Mesenchymal stem cell (in vitro differentiated cells and primary cell): ENCODE measurements around the gene PAX8.
"Not testable (repeated sequence)": the region's sequence is repeated elsewhere in the genome, so short reads cannot be mapped to it uniquely, and the experiment has no call there.

Experiments used
- DNase-seq: peaks from one replicate; pipeline ENCODE4 v3.0.0-alpha.2; 2013
- H2AFZ ChIP-seq: one replicate; pipeline ENCODE4 v1.6.1; 2013; ENCODE audit warnings: low read depth, mild to moderate bottlenecking, control low read depth, inconsistent platforms, low read length, moderate library complexity
- H2AK5ac ChIP-seq: 2 replicates; pipeline ENCODE4 v1.6.1; 2013; ENCODE audit warnings: low read length, moderate library complexity, mild to moderate bottlenecking, inconsistent platforms; ENCODE audit not compliant: severe bottlenecking
- H2BK120ac ChIP-seq: one replicate; pipeline ENCODE4 v1.6.1; 2013; ENCODE audit warnings: low read depth, mild to moderate bottlenecking, inconsistent platforms, low read length, moderate library complexity
- H2BK12ac ChIP-seq, 2 experiments: one replicate each; pipeline ENCODE4 v1.6.1; 2013; ENCODE audit warnings: inconsistent platforms in 2 of 2, low read length in 2 of 2, mild to moderate bottlenecking in 2 of 2, moderate library complexity in 2 of 2, control low read depth in 1 of 2
- H2BK15ac ChIP-seq: one replicate; pipeline ENCODE4 v1.6.1; 2013; ENCODE audit warnings: mild to moderate bottlenecking, low read depth, inconsistent platforms; ENCODE audit not compliant: poor library complexity, severe bottlenecking
- H2BK5ac ChIP-seq: 2 replicates; pipeline ENCODE4 v1.6.1; 2013; ENCODE audit warnings: low read depth, mild to moderate bottlenecking, low read length, control low read depth, inconsistent platforms; ENCODE audit not compliant: poor library complexity, severe bottlenecking
- H3K14ac ChIP-seq, 2 experiments: one replicate each; pipeline ENCODE4 v1.6.1; 2013; ENCODE audit warnings: inconsistent platforms in 2 of 2, low read length in 2 of 2, control low read depth in 1 of 2, mild to moderate bottlenecking in 1 of 2, moderate library complexity in 1 of 2
- H3K18ac ChIP-seq, 2 experiments: one replicate each; pipeline ENCODE4 v1.6.1; 2013; ENCODE audit warnings: inconsistent platforms in 2 of 2, low read length in 2 of 2, control low read depth in 1 of 2, low read depth in 1 of 2, mild to moderate bottlenecking in 1 of 2
- H3K23ac ChIP-seq, 2 experiments: one replicate each; pipeline ENCODE4 v1.6.1; 2013; ENCODE audit warnings: inconsistent platforms in 2 of 2, low read length in 2 of 2, mild to moderate bottlenecking in 2 of 2, moderate library complexity in 2 of 2, control low read depth in 1 of 2
- H3K27ac ChIP-seq: 2 replicates; pipeline ENCODE4 v1.5.1; 2013; ENCODE audit warnings: mild to moderate bottlenecking, moderate library complexity, low read length, control low read depth, inconsistent platforms; ENCODE audit not compliant: poor library complexity, severe bottlenecking
- H3K27me3 ChIP-seq, 2 experiments: 2 replicates each; pipeline versions ENCODE4 v1.6.1 to v1.7.0; 2013; ENCODE audit warnings: low read length in 2 of 2, mild to moderate bottlenecking in 2 of 2, moderate library complexity in 2 of 2, control low read depth in 1 of 2, inconsistent platforms in 1 of 2; ENCODE audit not compliant: control insufficient read depth in 1 of 2, insufficient read depth in 1 of 2
- H3K36me3 ChIP-seq, 2 experiments: 2 replicates each; pipeline versions ENCODE4 v1.6.1 to v1.7.0; 2013; ENCODE audit warnings: low read length in 2 of 2, control low read depth in 1 of 2, inconsistent platforms in 1 of 2, low read depth in 1 of 2, mild to moderate bottlenecking in 1 of 2; ENCODE audit not compliant: insufficient read depth in 2 of 2, control insufficient read depth in 1 of 2
- H3K4ac ChIP-seq, 2 experiments: one replicate each; pipeline ENCODE4 v1.6.1; 2013; ENCODE audit warnings: inconsistent platforms in 2 of 2, low read length in 2 of 2, mild to moderate bottlenecking in 2 of 2, moderate library complexity in 2 of 2, control low read depth in 1 of 2, low read depth in 1 of 2
- H3K4me1 ChIP-seq: 2 replicates; pipeline ENCODE4 v1.6.1; 2013; ENCODE audit warnings: low read depth, low read length, control low read depth; ENCODE audit not compliant: control insufficient read depth, insufficient read depth
- H3K4me2 ChIP-seq: 2 replicates; pipeline ENCODE4 v1.6.1; 2013; ENCODE audit warnings: low read length, mild to moderate bottlenecking, inconsistent platforms; ENCODE audit not compliant: poor library complexity, severe bottlenecking
- H3K4me3 ChIP-seq, 2 experiments: 2 replicates each; pipeline versions ENCODE4 v1.5.1 to v1.7.0; 2013; ENCODE audit warnings: low read length in 2 of 2, mild to moderate bottlenecking in 2 of 2, control low read depth in 1 of 2, low read depth in 1 of 2; ENCODE audit not compliant: insufficient read depth in 1 of 2
- H3K79me1 ChIP-seq: replicated peaks from 2 replicates; pipeline ENCODE4 v1.6.1; 2013; ENCODE audit warnings: mild to moderate bottlenecking, control low read depth, low read length, inconsistent platforms; ENCODE audit not compliant: poor library complexity, severe bottlenecking
- H3K9ac ChIP-seq: 2 replicates; pipeline ENCODE4 v1.7.0; 2013; ENCODE audit warnings: mild to moderate bottlenecking, low read length, moderate library complexity
- H3K9me3 ChIP-seq: 2 replicates; pipeline ENCODE4 v1.7.0; 2013; ENCODE audit warnings: mild to moderate bottlenecking, low read length; ENCODE audit not compliant: control insufficient read depth
- H4K8ac ChIP-seq: one replicate; pipeline ENCODE4 v1.6.1; 2013; ENCODE audit warnings: inconsistent platforms, mild to moderate bottlenecking, low read length, moderate library complexity
- H4K91ac ChIP-seq: one replicate; pipeline ENCODE4 v1.6.1; 2013; ENCODE audit warnings: mild to moderate bottlenecking, low read length, inconsistent platforms
- WGBS: methylation state at CpG from one replicate; pipeline ENCODE4 v1.1.7; 2013; ENCODE audit warnings: mixed read lengths; 5-methylcytosine and 5-hydroxymethylcytosine counted together

The PAX8 gene

DNA sequence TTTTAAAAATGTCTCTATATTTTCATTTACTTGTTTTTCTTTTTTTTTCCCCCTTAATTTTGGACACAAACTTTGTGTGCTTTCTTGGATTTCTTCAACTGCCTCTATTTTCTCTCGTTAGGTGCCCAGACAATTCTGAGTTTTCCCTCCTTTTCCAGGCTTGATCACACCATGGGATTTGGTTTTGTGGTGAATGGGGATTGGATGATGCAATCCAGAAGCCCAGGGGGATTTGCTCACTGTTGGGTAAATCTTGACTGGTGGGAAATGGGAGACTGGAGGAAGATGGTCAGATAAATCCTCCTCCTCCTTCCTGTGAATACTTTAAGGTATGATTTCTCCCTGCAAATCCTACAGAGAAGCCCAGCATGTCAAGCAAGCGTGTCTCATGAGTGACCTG, 19.5 kb upstream of the PAX8 start:
- no peak for DNase-seq
- Histone ChIP-seq H2BK15ac (no peak overlapping the region), H3K4me3 (no peak overlapping the region), H3K36me3 (no peaks in the 10 kb centered on the region), H3K4me2 (no peak overlapping the region), H3K23ac (no peak overlapping the region), H2BK5ac (no peak overlapping the region), H2AK5ac (no peak overlapping the region), H3K4ac (no peak overlapping the region), H3K18ac (no peak overlapping the region), H3K9me3 (no peaks in the 10 kb centered on the region), H4K91ac (no peak overlapping the region), H3K14ac (no peak overlapping the region), H3K27ac (no peak overlapping the region), H3K79me1 (no peaks in the 10 kb centered on the region), H2BK120ac (no peak overlapping the region), H4K8ac (no peak overlapping the region), H3K4me1 (peaks cover 2% of the 10 kb centered on the region), H3K9ac (no peak overlapping the region), H2AFZ (no peak overlapping the region), H2BK12ac (no peak overlapping the region), H3K27me3 (peaks cover 0 to 4% of the 10 kb centered on the region in 2 experiments)
- 44% methylated on average over 1 of the region's 2 CpGs for WGBS

DNA sequence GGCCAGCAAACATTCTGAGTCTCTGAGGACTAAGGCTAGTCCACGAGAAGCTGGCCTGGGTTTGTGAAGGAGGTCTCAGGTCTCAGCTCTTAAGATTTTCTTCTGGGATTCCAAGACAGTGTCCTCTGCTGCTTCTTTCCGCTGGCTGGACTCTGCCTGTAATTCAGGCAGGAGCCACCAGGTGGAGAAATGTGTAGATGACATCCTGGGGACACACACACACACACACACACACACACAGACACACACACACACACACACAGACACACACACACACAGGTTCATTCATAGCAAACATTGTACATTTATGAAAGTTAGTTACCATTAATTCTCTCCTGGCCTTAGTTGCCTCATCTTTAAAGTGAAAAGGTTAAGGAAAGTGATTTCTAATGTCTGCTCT, 18.9 kb upstream of the PAX8 start:
- not testable (repeated sequence) for H3K79me1 ChIP-seq, H2BK12ac ChIP-seq, H4K91ac ChIP-seq, H2BK120ac ChIP-seq, DNase-seq, H3K9ac ChIP-seq, H3K9me3 ChIP-seq, H3K36me3 ChIP-seq, H3K4ac ChIP-seq, H3K4me2 ChIP-seq, H2AFZ ChIP-seq, H3K27ac ChIP-seq, H3K4me3 ChIP-seq, H2BK5ac ChIP-seq, H3K4me1 ChIP-seq, H3K14ac ChIP-seq, H2BK15ac ChIP-seq, H2AK5ac ChIP-seq, H3K23ac ChIP-seq, H3K18ac ChIP-seq, H4K8ac ChIP-seq, H3K27me3 ChIP-seq
- 0% methylated on average over 1 of the region's 2 CpGs for WGBS

DNA sequence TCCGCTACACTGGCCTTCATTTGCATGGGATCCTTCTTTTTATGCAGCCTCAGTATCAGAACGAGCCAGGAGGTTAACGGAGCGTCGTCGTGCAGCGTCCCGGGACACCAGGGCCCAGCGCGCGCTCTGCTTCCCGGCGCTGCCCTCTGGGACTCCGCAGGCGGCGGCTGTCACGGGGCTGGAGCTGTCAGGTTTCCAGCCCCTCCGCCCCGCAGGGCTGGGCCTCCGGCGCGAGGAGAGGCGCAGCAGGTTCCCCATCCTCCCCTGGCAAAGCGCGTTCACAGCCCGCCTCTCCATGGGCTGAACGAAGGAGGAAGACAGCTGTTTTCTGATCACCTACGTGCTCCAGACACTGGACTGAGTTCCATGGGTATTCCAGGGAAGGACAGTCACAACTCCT, 12.5 kb upstream of the PAX8 start:
- WGBS = 8% methylated on average over 26 of the region's 28 CpGs

DNA sequence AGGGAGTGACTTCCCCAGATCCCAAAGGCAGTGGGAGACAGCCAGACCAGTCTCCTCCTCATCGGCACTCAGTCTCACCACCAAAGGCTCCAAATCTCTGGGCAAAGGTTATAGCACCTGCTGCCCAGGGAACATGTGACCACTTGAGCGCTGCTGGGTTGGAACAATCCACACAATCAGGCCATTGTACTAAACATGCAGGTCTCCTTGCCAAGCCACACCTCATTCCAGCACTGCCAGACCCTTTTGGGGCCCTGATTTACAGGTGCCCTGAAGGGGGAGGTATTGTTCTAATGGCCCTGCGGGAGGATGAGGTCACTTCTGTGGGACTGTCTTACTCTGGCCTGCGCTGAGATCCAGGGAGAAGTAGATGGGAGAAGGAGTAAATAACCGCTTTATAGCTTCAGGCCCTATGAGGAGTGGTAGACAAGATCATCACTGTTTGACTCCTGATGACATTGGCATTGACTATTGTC, 10.0 kb upstream of the PAX8 start:
- H2BK15ac ChIP-seq, H3K9me3 ChIP-seq, H3K36me3 ChIP-seq, H3K4ac ChIP-seq, H3K79me1 ChIP-seq, H2BK5ac ChIP-seq, H3K4me2 ChIP-seq, H3K4me3 ChIP-seq, H2BK12ac ChIP-seq, H3K23ac ChIP-seq, H3K18ac ChIP-seq, H2BK120ac ChIP-seq, H2AFZ ChIP-seq, H3K27ac ChIP-seq, H3K14ac ChIP-seq, H4K8ac ChIP-seq, H3K9ac ChIP-seq, DNase-seq, H4K91ac ChIP-seq: not testable (repeated sequence)
- 93% methylated on average over 4 of the region's 5 CpGs for WGBS
- H3K27me3 ChIP-seq = peaks cover 0 to 27% of the 10 kb centered on the region in 2 experiments
- H3K4me1 ChIP-seq = peaks cover 17% of the 10 kb centered on the region
- H2AK5ac ChIP-seq = peak overlapping the region; percentile 77

More for the DNA sequence above, 12.5 kb upstream of the PAX8 start:
- H4K8ac ChIP-seq = no peak overlapping the region
- no peak overlapping the region for H3K4me3 ChIP-seq
- no peaks in the 10 kb centered on the region for H3K9me3 ChIP-seq
- no peak overlapping the region for H2BK15ac ChIP-seq
- H4K91ac ChIP-seq = no peak overlapping the region
- peak overlapping the region; percentile 0 for H3K4me2 ChIP-seq
- H3K4ac ChIP-seq = no peak overlapping the region
- no peak overlapping the region for H3K9ac ChIP-seq
- DNase-seq = no peak
- no peak overlapping the region for H2AK5ac ChIP-seq
- no peak overlapping the region for H2BK12ac ChIP-seq
- no peak overlapping the region for H3K14ac ChIP-seq
- H3K4me1 ChIP-seq = peaks cover 6% of the 10 kb centered on the region
- H3K27ac ChIP-seq = no peak overlapping the region
- peaks cover 3% of the 10 kb centered on the region for H3K79me1 ChIP-seq
- peaks cover 0 to 27% of the 10 kb centered on the region in 2 experiments for H3K27me3 ChIP-seq
- no peak overlapping the region for H2BK5ac ChIP-seq
- no peak overlapping the region for H3K18ac ChIP-seq
- H3K36me3 ChIP-seq = no peaks in the 10 kb centered on the region
- no peak overlapping the region for H3K23ac ChIP-seq
- H2AFZ ChIP-seq = no peak overlapping the region
- no peak overlapping the region for H2BK120ac ChIP-seq
